H9 (cell line): ENCODE results near the gene CCDC116. TPM values are rescaled to one million over a fixed set of nuclear protein-coding genes. Genes with fewer than 3 reads are reported as not detected.

Experiments
- DNase-seq: peaks from one replicate; pipeline ENCODE4 v3.0.0-alpha.2; 2017
- H2AFZ ChIP-seq: one replicate; pipeline ENCODE4 v1.6.1; 2013; ENCODE audit warnings: mild to moderate bottlenecking, low read length, control low read depth, moderate library complexity
- H2AK5ac ChIP-seq: 2 replicates; pipeline ENCODE4 v1.6.1; 2013; ENCODE audit warnings: low read length, control low read depth, mixed read lengths; ENCODE audit not compliant: insufficient read length
- H2BK120ac ChIP-seq: one replicate; pipeline ENCODE4 v1.6.1; 2013; ENCODE audit warnings: low read depth, mild to moderate bottlenecking, low read length, control low read depth, inconsistent platforms; ENCODE audit not compliant: poor library complexity, severe bottlenecking
- H2BK12ac ChIP-seq: 2 replicates; pipeline ENCODE4 v1.6.1; 2013; ENCODE audit warnings: low read length, control low read depth, mixed read lengths, low read depth; ENCODE audit not compliant: insufficient read length
- H2BK15ac ChIP-seq: 2 replicates; pipeline ENCODE4 v1.6.1; 2013; ENCODE audit warnings: low read depth, low read length, control low read depth
- H2BK20ac ChIP-seq: one replicate; pipeline ENCODE4 v1.6.1; 2013; ENCODE audit warnings: low read depth, mild to moderate bottlenecking, low read length, control low read depth, inconsistent platforms; ENCODE audit not compliant: poor library complexity, severe bottlenecking
- H2BK5ac ChIP-seq: 2 replicates; pipeline ENCODE4 v1.6.1; 2013; ENCODE audit warnings: low read length, control low read depth, mixed read lengths; ENCODE audit not compliant: insufficient read length
- H3K14ac ChIP-seq: 2 replicates; pipeline ENCODE4 v1.6.1; 2013; ENCODE audit warnings: low read length, control low read depth; ENCODE audit not compliant: insufficient read depth
- H3K18ac ChIP-seq: 2 replicates; pipeline ENCODE4 v1.6.1; 2013; ENCODE audit warnings: low read depth, mild to moderate bottlenecking, mixed read lengths, low read length, control low read depth; ENCODE audit not compliant: insufficient read length
- H3K23ac ChIP-seq: 2 replicates; pipeline ENCODE4 v1.6.1; 2013; ENCODE audit warnings: low read length, control low read depth, mixed read lengths, low read depth; ENCODE audit not compliant: insufficient read length
- H3K23me2 ChIP-seq: 2 replicates; pipeline ENCODE4 v1.6.1; 2013; ENCODE audit warnings: low read depth, mild to moderate bottlenecking, mixed read lengths, low read length, control low read depth; ENCODE audit not compliant: insufficient read length, poor library complexity, severe bottlenecking
- H3K27ac ChIP-seq: 2 replicates; pipeline ENCODE4 v1.5.1; 2013; ENCODE audit warnings: low read length, control low read depth, mixed read lengths, low read depth; ENCODE audit not compliant: insufficient read length
- H3K27me3 ChIP-seq: 2 replicates; pipeline ENCODE4 v1.6.1; 2013; ENCODE audit warnings: low read length, control low read depth, inconsistent platforms; ENCODE audit not compliant: insufficient read depth
- H3K4ac ChIP-seq: 2 replicates; pipeline ENCODE4 v1.6.1; 2013; ENCODE audit warnings: low read depth, mild to moderate bottlenecking, control low read depth, inconsistent platforms, low read length, moderate library complexity
- H3K4me1 ChIP-seq: 2 replicates; pipeline ENCODE4 v1.6.1; 2013; ENCODE audit warnings: low read length, control low read depth, inconsistent platforms; ENCODE audit not compliant: insufficient read depth
- H3K4me2 ChIP-seq: 2 replicates; pipeline ENCODE4 v1.6.1; 2013; ENCODE audit warnings: low read length, control low read depth, mixed read lengths; ENCODE audit not compliant: insufficient read length, insufficient read depth
- H3K56ac ChIP-seq: 2 replicates; pipeline ENCODE4 v1.6.1; 2013; ENCODE audit warnings: low read depth, mild to moderate bottlenecking, mixed read lengths, low read length, control low read depth; ENCODE audit not compliant: insufficient read length
- H3K79me1 ChIP-seq: 2 replicates; pipeline ENCODE4 v1.6.1; 2013; ENCODE audit warnings: low read depth, mild to moderate bottlenecking, moderate library complexity, low read length, control low read depth, inconsistent platforms; ENCODE audit not compliant: insufficient read depth, poor library complexity, severe bottlenecking
- H3K79me2 ChIP-seq: 2 replicates; pipeline ENCODE4 v1.6.1; 2013; ENCODE audit warnings: low read length, control low read depth, inconsistent platforms; ENCODE audit not compliant: insufficient read depth
- H3K9ac ChIP-seq: 2 replicates; pipeline ENCODE4 v1.6.1; 2013; ENCODE audit warnings: low read length, control low read depth, mixed read lengths; ENCODE audit not compliant: insufficient read length; ENCODE audit errors: extremely low read depth
- H3K9me3 ChIP-seq: one replicate; pipeline ENCODE4 v1.6.1; 2013; ENCODE audit warnings: low read depth, low read length, inconsistent platforms; ENCODE audit not compliant: control insufficient read depth
- H3T11ph ChIP-seq: one replicate; pipeline ENCODE4 v1.6.1; 2013; ENCODE audit warnings: mild to moderate bottlenecking, low read length, control low read depth, inconsistent platforms
- H4K20me1 ChIP-seq: one replicate; pipeline ENCODE4 v1.6.1; 2013; ENCODE audit not compliant: control insufficient read depth, insufficient read length, insufficient read depth
- H4K5ac ChIP-seq: 2 replicates; pipeline ENCODE4 v1.6.1; 2013; ENCODE audit warnings: low read depth, mild to moderate bottlenecking, mixed read lengths, low read length, control low read depth; ENCODE audit not compliant: insufficient read length
- H4K8ac ChIP-seq: replicated peaks from 2 replicates; pipeline ENCODE4 v1.6.1; 2013; ENCODE audit warnings: low read length, control low read depth, mixed read lengths, low read depth; ENCODE audit not compliant: insufficient read length
- H4K91ac ChIP-seq: 2 replicates; pipeline ENCODE4 v1.6.1; 2013; ENCODE audit warnings: low read depth, mild to moderate bottlenecking, moderate library complexity, mixed read lengths, low read length, control low read depth; ENCODE audit not compliant: insufficient read length
- H3K27ac Mint-ChIP-seq, 3 experiments: 2 replicates in 2 of 3; 3 replicates in 1 of 3; pipeline ENCODE4 v1.8.0; 2020 to 2021; ENCODE audit warnings: mixed read lengths in 3 of 3, mild to moderate bottlenecking in 1 of 3, moderate library complexity in 1 of 3
- H3K27me3 Mint-ChIP-seq: 2 replicates; pipeline ENCODE4 v1.8.0; 2021; ENCODE audit warnings: low read depth, mild to moderate bottlenecking, moderate library complexity, mixed read lengths
- H3K36me3 Mint-ChIP-seq, 3 experiments: 2 replicates in 2 of 3; 3 replicates in 1 of 3; pipeline ENCODE4 v1.8.0; 2020 to 2021; ENCODE audit warnings: low read depth in 3 of 3, mixed read lengths in 3 of 3; ENCODE audit not compliant: insufficient read depth in 1 of 3
- H3K4me1 Mint-ChIP-seq, 2 experiments: 2 replicates each; pipeline ENCODE4 v1.8.0; 2020; ENCODE audit warnings: mixed read lengths in 2 of 2
- H3K4me3 Mint-ChIP-seq, 2 experiments: 2 replicates in 1 of 2; 3 replicates in 1 of 2; pipeline ENCODE4 v1.8.0; 2020 to 2021; ENCODE audit warnings: mild to moderate bottlenecking in 2 of 2, mixed read lengths in 2 of 2, moderate library complexity in 1 of 2
- H3K9me3 Mint-ChIP-seq, 2 experiments: 2 replicates in 1 of 2; 3 replicates in 1 of 2; pipeline ENCODE4 v1.8.0; 2020; ENCODE audit warnings: mild to moderate bottlenecking in 2 of 2, mixed read lengths in 2 of 2, moderate library complexity in 1 of 2
- CTCF ChIP-seq: fragments of 200-600 bp; sonication (generic); conservative IDR thresholded peaks from 3 replicates; pipeline ENCODE4 v1.8.0; 2021; ENCODE audit warnings: antibody characterized with exemption, mild to moderate bottlenecking
- WGBS: extraction: QIAGEN DNeasy Blood & Tissue Kit; methylation state at CpG from one replicate; pipeline ENCODE4 v1.1.7; 2013; ENCODE audit warnings: missing lambda C conversion rate, low lambda C conversion rate, mixed read lengths; ENCODE audit not compliant: insufficient read length; ENCODE audit errors: extremely low coverage; 5-methylcytosine and 5-hydroxymethylcytosine counted together
- total RNA-seq: library from RNA; stranded (reverse); gene quantifications from 2 replicates; pipeline ENCODE4 v1.2.1, GENCODE V29; 2021

CCDC116 gene
- total RNA-seq, 1 experiment from 2014 or later: 0.63 TPM

GRCh38 chr22:21591695-21592094 lies 40.9 kb upstream of the CCDC116 start:
- H4K20me1 ChIP-seq: peaks cover 2% of the 10 kb centered on the region
- H3K14ac ChIP-seq: no peak overlapping the region
- H3K23ac ChIP-seq: no peak overlapping the region
- H3K4me1 Mint-ChIP-seq: peaks cover 22 to 24% of the 10 kb centered on the region in 2 experiments
- no peaks in the 10 kb centered on the region for H3K9me3 Mint-ChIP-seq
- H3T11ph ChIP-seq: no peak overlapping the region
- H3K9ac ChIP-seq: no peak overlapping the region
- H2BK20ac ChIP-seq: no peak overlapping the region
- H3K56ac ChIP-seq: no peak overlapping the region
- no peak overlapping the region for H4K8ac ChIP-seq
- no peak overlapping the region for H2BK5ac ChIP-seq
- no peaks in the 10 kb centered on the region for H3K23me2 ChIP-seq
- WGBS: no CpG with 5 or more reads among the region's 9 CpGs
- H4K5ac ChIP-seq: no peak overlapping the region
- peak overlapping the region in 1 of 3 experiments; percentile 92; a peak in 3 of 7 replicates for H3K27ac Mint-ChIP-seq
- H3K4me3 Mint-ChIP-seq: no peak overlapping the region
- TF ChIP-seq CTCF: no peak
- H3K4ac ChIP-seq: no peak overlapping the region
- no peak overlapping the region for H4K91ac ChIP-seq
- no peak overlapping the region for H2BK15ac ChIP-seq
- peaks cover 45% of the 10 kb centered on the region; the same call in 1 of the 2 replicates for H3K79me2 ChIP-seq
- H3K27me3 ChIP-seq: no peaks in the 10 kb centered on the region
- H3K27me3 Mint-ChIP-seq: no peaks in the 10 kb centered on the region
- H3K4me2 ChIP-seq: no peak overlapping the region
- no peak overlapping the region for H2AK5ac ChIP-seq
- DNase-seq: no peak
- H2AFZ ChIP-seq: no peak overlapping the region
- H2BK12ac ChIP-seq: no peak overlapping the region
- no peak overlapping the region for H3K27ac ChIP-seq
- peaks cover 11% of the 10 kb centered on the region for H3K79me1 ChIP-seq
- H3K18ac ChIP-seq: no peak overlapping the region
- H3K4me1 ChIP-seq: no peaks in the 10 kb centered on the region
- H3K36me3 Mint-ChIP-seq: peaks cover 33 to 47% (median 42%) of the 10 kb centered on the region in 3 experiments; a peak in 6 of 7 replicates
- H2BK120ac ChIP-seq: no peak overlapping the region
- H3K9me3 ChIP-seq: no peaks in the 10 kb centered on the region
